Measurements from ENCODE around the gene SMIM14.
"Not testable (repeated sequence)": the region's sequence is repeated elsewhere in the genome, so short reads cannot be mapped to it uniquely, and the experiment has no call there.

The SMIM14 gene

DNA sequence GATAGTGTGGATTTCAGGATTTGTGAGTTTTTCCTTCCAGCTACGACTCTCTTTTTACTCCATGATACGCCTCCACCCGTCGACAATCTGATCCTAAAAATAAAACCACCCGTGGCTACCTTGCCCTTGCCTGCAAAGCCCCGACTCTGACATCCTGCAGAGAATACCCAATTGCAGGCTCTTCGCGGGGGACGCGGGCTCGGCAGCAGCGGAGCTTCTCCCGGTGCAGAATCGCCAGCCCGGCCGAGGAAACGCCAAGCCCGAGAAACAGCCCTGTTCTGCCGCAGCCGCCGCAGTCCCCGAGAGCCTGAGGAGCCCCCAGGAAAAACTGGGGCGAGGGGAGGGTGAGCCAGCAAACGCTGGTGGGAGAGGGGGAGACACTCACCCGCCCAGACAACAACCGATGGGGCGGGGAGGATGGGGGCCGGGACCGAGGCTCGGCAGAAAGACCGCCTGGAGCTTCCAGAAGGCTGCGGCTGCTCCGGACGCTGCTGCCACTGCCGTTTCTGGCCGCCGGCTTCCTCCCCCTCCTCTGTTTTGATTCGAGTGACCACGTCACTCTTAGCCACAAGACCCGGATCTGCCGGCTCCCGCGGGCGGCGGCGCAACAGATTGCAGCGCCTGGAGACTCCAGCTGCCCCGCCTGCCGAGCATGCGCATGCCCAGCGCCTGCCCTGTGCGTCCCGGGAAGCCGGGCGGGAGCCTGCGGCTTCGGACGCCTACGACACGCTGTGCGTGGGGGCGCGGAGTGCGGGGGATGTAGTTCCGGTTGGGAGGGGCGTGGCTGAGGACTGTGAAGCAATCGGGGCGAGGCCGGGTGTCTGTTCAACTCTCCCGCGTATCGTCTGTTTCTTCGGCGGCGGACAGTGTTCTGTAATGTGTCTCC is at the start of gene SMIM14:
SMIM14 (minus strand) TSS at position 512 of the 886 bp plus-strand sequence. CDS start 33,720 bp downstream, outside the sequence.
- DNase-seq (ENCODE audit: low spot score): peak; percentile 92

DNA sequence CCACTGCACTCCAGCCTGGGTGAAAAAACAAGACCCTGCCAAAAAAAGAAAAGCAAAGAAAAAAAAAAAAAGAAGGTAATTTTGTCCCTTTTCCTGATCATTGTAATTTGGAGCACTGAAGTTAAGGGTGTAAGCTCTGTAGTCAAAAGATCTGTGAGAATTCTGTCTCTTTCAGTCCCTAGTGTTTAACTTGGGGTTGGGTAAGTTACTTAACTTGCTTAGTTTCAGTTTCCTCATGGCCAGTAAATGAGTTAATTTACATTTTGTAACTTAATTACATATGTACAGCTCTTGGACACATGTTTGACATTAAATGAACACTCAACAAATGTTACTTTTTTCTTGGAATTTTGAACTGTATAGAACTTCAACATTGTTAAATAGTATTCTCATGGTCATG is 48.3 kb upstream of the SMIM14 start:
- no peak for DNase-seq (ENCODE audit: low spot score)

DNA sequence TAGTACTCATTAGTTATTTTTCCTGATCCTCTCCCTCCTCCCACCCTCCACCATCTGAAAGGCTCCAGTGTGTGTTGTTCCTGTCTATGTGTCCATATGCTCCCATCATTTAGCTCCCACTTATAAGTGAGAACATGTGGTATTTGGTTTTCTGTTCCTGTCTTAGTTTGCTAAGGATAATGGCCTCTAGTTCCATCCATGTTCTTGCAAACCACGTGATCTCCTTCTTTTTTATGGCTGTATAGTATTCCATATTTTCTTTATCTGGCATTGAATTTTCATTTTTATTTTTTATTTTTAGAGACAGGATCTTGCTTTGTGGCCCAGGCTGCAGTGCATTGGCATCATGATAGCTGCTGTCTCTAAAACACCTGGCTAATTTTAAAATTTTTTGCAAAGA is 47.3 kb upstream of the SMIM14 start:
- no peak for DNase-seq (ENCODE audit: low spot score)

DNA sequence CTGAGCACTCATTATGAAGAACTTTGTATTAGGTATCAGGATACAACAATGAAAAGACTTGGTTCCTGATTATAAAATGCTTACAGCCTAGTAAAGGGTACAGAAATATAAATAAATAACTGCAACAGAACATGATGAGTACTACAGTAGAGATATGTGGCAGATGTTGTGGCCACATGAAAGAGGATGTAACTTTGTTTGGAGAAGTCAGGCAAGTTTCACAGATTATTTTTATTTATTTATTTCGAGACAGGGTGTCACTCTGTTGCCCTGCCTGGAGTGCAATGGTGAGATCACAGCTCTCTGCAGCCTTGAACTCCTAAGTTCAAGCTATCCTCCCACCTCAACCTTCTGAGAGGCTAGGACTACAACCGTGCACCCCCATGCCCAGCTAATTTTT is 43.5 kb upstream of the SMIM14 start:
- DNase-seq (ENCODE audit: low spot score): no peak

DNA sequence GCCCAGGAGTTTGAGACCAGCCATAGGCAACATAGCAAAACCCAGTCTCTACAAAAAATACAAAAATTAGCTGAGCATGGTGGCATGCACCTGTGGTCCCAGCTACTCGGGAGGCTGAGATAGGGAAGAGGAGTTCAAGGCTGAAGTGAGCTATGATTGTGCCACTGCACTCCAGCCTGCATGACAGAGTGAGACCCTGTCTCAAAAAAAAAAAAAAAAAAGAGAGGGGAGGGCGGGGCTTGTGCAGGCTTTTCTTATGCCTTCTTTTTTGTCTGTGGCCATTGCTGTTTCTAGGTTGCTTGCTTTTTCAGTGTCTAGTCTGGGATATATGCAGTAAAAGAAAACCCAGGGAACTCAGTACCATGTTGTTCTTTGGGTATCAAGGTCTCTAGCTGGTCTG is 42.3 kb upstream of the SMIM14 start:
- DNase-seq (ENCODE audit: low spot score): not testable (repeated sequence)

DNA sequence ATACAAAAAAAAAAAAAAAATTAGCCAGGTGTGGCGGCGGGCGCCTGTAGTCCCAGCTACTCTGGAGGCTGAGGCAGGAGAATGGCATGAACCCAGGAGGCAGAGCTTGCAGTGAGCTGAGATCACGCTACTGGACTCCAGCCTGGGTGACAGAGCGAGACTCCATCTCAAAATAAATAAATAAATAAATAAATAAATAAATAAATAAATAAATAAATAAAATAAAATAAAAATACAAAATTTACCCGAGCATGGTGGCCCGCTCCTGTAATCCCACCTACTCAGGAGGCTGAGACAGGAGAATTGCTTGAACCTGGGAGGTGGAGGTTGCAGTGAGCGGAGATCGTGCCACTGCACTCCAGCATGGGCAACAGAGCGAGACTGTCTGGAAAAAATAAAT is 37.0 kb upstream of the SMIM14 start:
- not testable (repeated sequence) for DNase-seq (ENCODE audit: low spot score)

DNA sequence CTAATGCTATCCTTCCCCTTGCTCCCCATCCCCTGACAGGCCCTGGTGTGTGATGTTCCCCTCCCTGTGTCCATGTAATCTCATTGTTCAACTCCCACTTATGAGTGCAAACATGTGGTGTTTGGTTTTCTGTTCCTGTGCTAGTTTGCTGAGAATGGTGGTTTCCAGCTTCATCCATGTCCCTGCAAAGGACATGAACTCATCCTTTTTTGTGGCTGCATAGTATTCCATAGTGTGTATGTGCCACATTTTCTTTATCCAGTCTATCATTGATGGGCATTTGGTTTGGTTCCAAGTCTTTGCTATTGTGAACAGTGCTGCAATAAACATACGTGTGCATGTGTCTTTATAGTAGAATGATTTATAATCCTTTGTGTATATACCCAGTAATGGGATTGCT is 31.6 kb upstream of the SMIM14 start:
- not testable (repeated sequence) for DNase-seq (ENCODE audit: low spot score)

DNA sequence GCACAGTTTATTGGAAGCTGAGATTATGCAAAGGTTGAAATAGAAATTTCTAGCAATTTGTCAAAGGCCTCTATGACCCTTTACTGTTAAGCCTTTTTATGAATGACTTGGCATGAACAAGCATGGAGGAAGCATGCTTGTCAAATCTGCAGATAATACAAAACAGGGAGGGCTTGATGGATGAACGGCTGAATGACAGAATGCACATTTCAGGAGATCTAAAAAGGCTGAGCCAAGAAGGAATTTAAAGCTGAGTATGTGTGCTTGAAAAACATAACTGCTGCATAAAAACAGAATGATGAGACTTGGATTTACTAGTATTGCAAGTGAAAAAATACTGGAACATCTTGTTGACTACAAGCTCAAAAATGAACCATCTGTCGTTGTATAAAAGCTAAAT is 30.2 kb upstream of the SMIM14 start:
- no peak for DNase-seq (ENCODE audit: low spot score)

DNA sequence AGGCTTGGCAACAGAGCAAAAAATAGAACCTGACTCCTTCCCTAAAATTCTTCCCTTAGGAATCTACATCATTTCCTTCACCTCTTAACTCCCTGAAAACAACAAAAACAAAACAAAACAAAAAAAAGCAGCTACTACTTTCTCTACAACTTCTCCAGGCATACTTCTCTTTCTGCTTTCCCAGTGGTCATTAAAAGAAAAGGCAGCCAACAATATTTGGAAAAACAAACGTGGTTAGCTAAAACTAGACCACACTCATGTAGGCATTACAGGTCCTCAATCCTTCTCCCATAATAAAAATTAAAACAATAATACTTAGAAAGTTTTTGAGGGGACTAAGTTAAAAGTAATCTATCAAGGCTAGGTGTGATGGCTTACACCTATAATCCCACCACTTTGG is 29.0 kb upstream of the SMIM14 start:
- DNase-seq (ENCODE audit: low spot score): no peak

DNA sequence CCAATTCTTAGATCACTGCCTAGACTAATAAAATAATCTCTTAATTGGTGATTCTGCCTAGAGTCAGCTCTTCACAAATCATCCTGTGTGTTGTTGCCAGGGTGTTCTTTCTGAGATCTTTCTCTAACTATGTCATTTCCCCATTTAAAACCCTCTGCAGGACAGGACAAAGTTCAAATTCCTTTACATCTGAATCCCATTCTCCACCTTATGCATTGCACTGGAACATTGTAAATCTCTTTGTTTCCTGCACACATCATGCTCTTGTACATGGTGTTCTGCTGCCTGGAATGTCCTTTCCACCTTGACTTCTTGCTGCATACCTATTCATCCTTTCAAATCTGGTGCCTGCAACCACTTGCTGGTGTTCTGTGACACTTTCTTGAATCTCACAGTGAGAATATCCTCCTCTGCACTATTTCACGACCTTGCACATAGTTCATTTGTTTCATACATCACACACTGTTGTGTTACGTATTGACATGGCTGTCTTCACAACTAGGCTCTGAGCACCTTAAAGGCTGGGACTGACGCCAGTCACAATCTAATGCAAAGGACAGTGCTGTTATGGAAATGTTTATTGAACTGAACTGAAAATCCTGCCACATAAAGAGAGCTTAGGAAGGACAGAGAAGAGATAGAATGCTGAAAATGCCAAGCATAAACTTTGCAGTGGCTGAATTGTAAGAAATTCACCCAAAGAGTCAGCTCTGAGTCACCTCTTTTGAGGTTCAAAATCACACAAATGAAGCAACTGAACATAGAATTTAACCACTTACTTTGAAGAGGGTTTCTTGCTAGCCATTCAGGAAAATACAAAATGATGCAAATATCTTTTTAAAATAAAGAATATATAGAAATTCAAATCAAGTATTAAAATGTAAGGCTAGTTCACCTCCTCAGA is 26.4 kb upstream of the SMIM14 start:
- no peak for DNase-seq (ENCODE audit: low spot score)

DNA sequence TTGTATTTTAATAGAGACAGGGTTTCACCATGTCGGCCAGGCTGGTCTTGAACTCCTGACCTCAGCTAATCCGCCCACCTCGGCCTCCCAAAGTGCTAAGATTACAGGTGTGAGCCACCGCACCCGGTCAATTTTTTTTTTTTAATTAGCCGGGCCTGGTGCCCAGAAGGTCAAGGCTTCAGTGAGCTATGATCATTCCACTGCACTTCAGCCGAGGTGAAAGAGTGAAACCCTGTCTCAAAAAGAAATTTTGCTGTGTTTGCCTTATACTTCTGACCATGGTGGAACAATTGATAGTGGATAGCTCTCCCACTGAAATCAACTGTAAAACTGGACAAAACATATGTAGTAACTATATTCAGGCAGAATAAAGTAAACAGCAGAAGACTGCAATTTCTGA is 24.0 kb upstream of the SMIM14 start:
- no peak for DNase-seq (ENCODE audit: low spot score)

DNA sequence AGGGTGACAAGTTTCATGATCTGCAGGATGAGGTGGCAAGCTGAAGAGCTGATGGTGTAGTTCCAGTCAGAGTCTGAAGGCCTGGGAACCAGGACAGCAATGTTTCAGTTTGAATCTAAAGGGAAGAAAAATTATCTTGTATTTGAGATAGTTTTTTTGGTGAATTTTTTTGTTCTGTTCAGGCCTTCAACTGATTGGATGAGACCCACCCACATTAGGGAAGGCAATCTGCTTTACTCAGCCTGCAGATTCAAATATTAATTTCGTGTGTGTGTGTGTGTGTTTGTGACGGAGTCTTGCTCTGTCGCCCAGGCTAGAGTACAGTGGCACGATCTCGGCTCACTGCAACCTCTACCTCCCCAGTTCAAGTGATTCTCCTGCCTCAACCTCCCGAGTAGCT is 22.1 kb upstream of the SMIM14 start:
- no peak for DNase-seq (ENCODE audit: low spot score)

DNA sequence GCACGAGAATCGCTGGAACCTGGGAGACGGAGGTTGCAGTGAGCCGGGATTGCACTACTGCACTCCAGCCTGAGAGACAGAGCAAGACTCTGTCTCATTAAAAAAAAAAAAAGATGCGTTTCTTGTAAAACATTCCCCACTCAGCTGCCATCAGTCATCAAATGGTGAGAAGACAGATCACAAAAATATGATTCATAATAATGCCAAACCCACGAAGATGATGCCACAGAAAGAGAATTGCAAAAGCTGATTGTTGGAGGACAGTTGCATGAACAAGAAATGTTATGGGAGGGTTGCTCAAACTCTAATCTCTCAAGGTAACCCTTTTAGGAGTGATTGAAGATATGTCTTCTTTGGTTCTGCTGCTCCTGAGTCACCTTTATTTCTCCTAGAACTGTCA is 21.4 kb upstream of the SMIM14 start:
- DNase-seq (ENCODE audit: low spot score): no peak

DNA sequence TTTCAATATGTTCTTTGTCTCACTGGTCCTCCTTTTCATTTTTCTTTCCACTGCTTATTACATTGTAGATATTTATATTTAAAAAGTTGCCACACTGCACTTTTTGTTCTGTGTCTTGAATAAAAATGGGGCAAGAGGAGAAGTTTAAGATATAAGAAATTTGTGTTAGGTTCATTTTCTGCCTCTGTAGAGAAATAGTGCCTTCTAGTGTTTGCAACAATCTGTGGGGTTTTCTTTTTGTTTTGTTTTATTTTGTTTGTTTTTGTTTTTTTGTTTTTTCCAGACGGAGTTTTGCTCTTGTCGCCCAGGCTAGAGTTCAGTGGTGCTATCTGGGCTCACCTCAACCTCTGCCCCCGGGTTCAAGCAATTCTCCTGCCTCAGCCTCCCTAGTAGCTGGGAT is 20.1 kb upstream of the SMIM14 start:
- no peak for DNase-seq (ENCODE audit: low spot score)

DNA sequence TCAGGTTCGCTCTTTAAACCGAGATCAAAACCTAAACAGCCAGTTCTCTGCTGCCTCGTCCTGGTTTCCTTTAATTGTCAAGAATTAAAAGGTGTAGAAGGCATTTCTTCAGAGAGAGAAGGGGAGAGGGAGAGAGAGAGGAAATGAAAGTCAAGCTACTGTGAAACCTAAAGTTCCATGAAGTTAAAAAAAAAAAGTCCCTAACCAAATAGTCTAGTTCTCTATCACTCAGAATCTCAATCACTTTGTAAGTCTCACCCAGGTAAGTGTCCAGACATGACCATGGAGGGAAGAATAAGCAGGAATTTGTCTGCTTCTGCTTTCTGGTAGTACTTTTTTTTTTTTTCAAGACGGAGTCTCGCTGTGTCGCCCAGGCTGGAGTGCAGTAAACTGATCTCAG is 18.8 kb upstream of the SMIM14 start:
- DNase-seq (ENCODE audit: low spot score): no peak

DNA sequence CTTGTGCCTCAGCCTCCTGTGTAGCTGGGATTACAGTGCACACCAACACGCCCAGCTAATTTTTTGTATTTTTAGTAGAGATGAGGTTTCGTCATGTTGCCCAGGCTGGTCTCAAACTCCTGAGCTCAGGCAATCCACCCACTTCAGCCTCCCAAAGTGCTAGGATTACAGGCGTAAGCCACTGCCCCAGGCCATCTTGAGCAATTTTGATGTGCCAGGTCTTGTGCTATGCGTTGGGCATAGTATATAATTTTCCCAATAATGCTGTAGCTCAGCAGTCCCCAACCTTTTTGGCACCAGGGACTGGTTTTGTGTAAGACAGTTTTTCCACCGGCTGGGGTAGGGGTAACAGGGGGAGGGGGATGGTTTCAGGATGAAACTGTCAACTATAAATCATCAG is 18.0 kb upstream of the SMIM14 start:
- not testable (repeated sequence) for DNase-seq (ENCODE audit: low spot score)

DNA sequence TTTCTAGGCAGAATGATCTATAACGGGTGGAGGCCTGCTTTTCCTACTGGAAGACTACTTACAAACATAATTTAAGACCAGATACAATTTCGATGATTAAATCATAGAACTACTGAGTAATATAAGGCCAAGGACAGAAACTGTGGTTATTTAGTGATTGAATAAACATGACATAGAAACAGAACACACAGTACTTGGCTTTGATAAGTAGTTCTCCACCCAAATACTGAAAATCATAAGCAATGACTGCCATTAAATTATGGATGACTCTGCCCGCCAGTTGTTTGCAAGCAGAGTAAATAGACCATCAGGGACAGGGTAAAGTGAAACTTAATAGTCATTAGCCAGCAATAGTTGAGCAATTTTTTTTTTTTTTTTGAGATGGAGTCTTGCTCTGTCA is 17.2 kb upstream of the SMIM14 start:
- DNase-seq (ENCODE audit: low spot score): no peak

DNA sequence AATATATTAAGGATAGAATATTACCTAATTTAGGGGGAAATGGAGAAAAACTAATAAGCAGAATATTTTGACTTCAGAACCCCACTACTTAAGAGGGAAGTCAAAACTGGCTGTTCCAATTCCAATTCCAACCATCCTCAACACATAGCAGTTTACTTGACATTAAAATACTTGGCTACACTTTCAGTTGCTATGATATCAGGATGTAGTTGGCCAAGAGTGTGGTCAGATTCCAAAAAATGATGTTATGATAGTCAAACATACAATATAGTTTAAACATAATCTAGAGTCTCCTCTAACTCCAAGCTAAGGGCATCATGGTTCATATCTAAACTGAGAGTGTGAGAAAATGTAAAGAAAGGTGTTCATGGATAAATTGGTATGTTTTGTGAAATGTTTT is 16.5 kb upstream of the SMIM14 start:
- DNase-seq (ENCODE audit: low spot score): no peak

DNA sequence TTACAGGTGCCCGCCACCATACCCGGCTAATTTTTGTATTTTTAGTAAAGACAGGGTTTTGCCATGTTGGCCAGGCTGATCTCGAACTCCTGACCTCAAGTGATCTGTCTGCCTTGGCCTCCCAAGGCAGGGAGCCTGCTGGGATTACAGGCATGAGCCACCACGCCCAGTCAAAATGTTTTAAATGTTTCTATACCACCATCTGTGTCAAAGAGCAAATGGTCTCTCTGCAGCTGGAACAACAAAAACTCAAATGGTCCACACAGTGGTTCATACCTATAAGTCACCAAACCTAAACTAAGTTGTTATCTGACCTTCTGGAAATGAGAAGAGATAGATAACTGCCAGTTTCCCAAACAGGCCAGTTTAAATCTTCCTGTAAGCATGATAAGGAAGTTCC is 12.9 kb upstream of the SMIM14 start:
- not testable (repeated sequence) for DNase-seq (ENCODE audit: low spot score)

DNA sequence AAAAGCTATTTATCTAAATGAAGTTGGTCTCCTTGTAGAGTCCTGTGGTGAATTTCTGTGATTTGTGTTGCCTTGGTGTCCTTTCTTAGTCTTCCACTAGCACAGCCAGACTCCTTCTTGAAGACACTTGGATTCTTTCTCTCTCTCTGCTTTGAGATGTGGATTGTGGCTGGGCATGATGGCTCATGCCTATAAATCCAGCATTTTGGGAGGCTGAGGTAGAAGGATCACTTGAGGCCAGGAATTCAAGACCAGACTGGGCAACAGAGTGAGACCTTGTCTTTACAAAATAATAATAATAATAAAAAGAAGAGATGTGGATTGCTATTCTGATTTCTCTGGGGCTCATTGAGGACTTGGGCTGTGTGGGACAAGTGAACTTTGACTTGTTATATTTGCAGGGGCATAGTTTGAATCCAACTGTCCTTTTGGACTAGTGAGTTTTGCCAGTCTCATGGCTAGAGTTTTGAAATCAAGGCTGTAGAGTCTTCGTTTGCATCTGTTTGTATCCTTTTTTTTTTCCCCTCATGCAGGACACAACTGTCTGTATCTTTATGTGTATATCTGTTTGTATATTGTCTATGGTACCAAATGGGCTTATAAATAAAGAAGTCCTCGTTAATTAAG is 11.1 kb upstream of the SMIM14 start:
- no peak for DNase-seq (ENCODE audit: low spot score)

DNA sequence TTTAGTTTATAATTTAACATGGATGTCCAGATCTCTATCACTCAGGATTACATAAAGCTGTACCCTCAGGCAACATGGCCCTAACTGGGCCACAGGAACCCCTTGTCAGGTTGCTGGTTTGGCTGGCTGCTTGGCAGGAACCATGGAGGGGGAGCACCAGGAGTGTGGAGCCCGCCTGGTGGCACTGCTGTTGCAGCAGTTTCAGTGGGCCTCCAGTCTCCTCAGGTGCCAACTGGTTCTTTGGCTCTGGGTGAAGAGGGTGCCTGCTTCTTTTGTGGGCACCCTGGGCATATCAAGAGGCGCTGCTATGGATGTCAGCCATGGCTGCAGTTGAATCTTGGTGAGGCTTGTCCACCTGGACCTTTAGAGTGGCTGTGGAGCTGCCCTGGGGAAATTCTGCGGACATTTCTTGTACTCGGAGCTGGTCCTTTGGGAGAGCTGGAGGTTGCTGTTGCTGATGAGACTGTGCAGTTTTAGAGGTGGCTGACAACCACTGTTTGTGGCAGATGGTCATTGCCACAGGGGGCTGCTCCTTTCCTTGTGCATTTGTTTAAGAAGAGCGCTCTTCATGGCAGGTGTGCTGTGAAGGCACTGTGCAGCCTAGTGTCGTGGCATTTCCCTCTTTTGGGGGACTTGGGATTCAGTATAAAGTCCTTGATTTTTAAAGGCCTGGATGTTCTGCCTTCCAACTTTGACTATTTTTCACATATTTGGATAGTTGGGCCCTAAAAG is 10.3 kb upstream of the SMIM14 start:
- DNase-seq (ENCODE audit: low spot score): no peak

DNA sequence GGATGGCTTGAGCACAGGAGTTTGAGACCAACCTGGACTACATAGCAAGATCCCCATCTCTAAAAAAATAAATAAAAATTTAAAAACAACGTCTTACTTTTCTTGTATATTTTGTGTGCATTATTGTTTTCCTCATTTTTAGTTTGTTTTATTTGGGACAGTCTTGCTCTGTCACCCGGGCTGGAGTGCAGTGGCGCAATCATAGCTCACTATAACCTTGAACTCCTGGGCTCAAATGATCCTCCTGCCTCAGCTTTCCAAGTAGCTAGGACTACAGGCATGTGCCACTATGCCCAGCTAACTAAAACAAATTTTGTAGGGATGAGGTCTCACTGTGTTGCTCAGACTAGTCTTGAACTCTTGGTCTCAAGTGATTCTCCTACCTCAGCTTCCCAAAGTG is 9.5 kb upstream of the SMIM14 start:
- no peak for DNase-seq (ENCODE audit: low spot score)

Measured in COLO829 (cell line).